Keratinocyte (primary cell): ENCODE measurements around the gene CMC1. TPM values are rescaled to one million over a fixed set of nuclear protein-coding genes. Genes with fewer than 3 reads are reported as not detected.

Experiments
- DNase-seq: peaks from one replicate; pipeline ENCODE4 v3.0.0-alpha.2; 2011; ENCODE audit warnings: low read depth, missing footprints, low spot score
- FAIRE-seq: peaks from 2 replicates; lab custom pipeline; 2011; peaks lifted over from hg19 to GRCh38; lab: Jason Lieb, UNC
- H2AFZ ChIP-seq: 2 replicates; pipeline ENCODE4 v1.6.0; 2012; ENCODE audit warnings: low read length, control low read depth, inconsistent platforms; ENCODE audit not compliant: control insufficient read depth
- H3K27ac ChIP-seq: 2 replicates; pipeline ENCODE4 v1.5.1; 2011; ENCODE audit warnings: low read length; ENCODE audit not compliant: control insufficient read depth, insufficient read depth
- H3K27me3 ChIP-seq: 3 replicates; pipeline ENCODE4 v1.6.0; 2011; ENCODE audit warnings: low read length; ENCODE audit not compliant: control insufficient read depth, insufficient read depth; ENCODE audit errors: extremely low read depth
- H3K36me3 ChIP-seq, 2 experiments: 2 replicates in 1 of 2; 3 replicates in 1 of 2; pipeline ENCODE4 v1.5.1; 2011; ENCODE audit warnings: low read length in 2 of 2, mild to moderate bottlenecking in 1 of 2; ENCODE audit not compliant: control insufficient read depth in 2 of 2, insufficient read depth in 2 of 2; ENCODE audit errors: extremely low read depth in 1 of 2
- H3K4me1 ChIP-seq: 3 replicates; pipeline ENCODE4 v1.5.1; 2011; ENCODE audit warnings: low read length; ENCODE audit not compliant: control insufficient read depth, insufficient read depth; ENCODE audit errors: extremely low read depth
- H3K4me2 ChIP-seq: 3 replicates; pipeline ENCODE4 v1.6.0; 2011; ENCODE audit warnings: low read depth, low read length; ENCODE audit not compliant: control insufficient read depth, insufficient read depth; ENCODE audit errors: extremely low read depth
- H3K4me3 ChIP-seq, 3 experiments: fragments of 200-600 bp in 1 of 3; sonication (generic) in 1 of 3; 2 replicates in 2 of 3; 3 replicates in 1 of 3; pipeline ENCODE4 v1.5.1; 2011 to 2016; ENCODE audit warnings: low read length in 3 of 3, mild to moderate bottlenecking in 3 of 3, control low read depth in 2 of 3, inconsistent platforms in 1 of 3, low read depth in 1 of 3, mixed read lengths in 1 of 3, mixed run types in 1 of 3, moderate library complexity in 1 of 3; ENCODE audit not compliant: control insufficient read depth in 2 of 3, insufficient read depth in 2 of 3; ENCODE audit errors: extremely low read depth in 1 of 3
- H3K79me2 ChIP-seq: 2 replicates; pipeline ENCODE4 v1.6.0; 2012; ENCODE audit warnings: low read length; ENCODE audit not compliant: control insufficient read depth, insufficient read depth
- H3K9ac ChIP-seq: 3 replicates; pipeline ENCODE4 v1.6.0; 2011; ENCODE audit warnings: low read length; ENCODE audit not compliant: control insufficient read depth, insufficient read depth; ENCODE audit errors: extremely low read depth
- H3K9me1 ChIP-seq: 3 replicates; pipeline ENCODE4 v1.6.0; 2011; ENCODE audit warnings: low read length; ENCODE audit not compliant: control insufficient read depth, insufficient read depth; ENCODE audit errors: extremely low read depth
- H3K9me3 ChIP-seq: 2 replicates; pipeline ENCODE4 v1.5.1; 2012; ENCODE audit warnings: low read depth, low read length; ENCODE audit not compliant: control insufficient read depth
- H4K20me1 ChIP-seq: 3 replicates; pipeline ENCODE4 v1.6.0; 2011; ENCODE audit warnings: low read length; ENCODE audit not compliant: control insufficient read depth, insufficient read depth; ENCODE audit errors: extremely low read depth
- CTCF ChIP-seq, 3 experiments: IDR thresholded peaks in 1 of 3; conservative IDR thresholded peaks in 1 of 3; optimal IDR thresholded peaks in 1 of 3; 2 replicates in 2 of 3; 3 replicates in 1 of 3; pipeline versions ENCODE3 to v1.5.1; 2011; ENCODE audit warnings: low read length in 3 of 3, mild to moderate bottlenecking in 3 of 3, moderate library complexity in 2 of 3, control low read depth in 1 of 3, inconsistent platforms in 1 of 3; ENCODE audit not compliant: insufficient read depth in 2 of 3; ENCODE audit errors: extremely low read depth in 1 of 3
- EZH2 ChIP-seq: IDR thresholded peaks from one replicate; pipeline ENCODE4 v1.6.1; 2012; ENCODE audit warnings: inconsistent platforms, mild to moderate bottlenecking, low read length, moderate library complexity
- dilution Hi-C: fragments of 300-500 bp; cut with MboI; formaldehyde crosslinking; loops from one replicate; pipeline ENCODE4 v1.7.0; 2020; ENCODE audit warnings: low sequenced_read_pairs; ENCODE audit not compliant: extremely low pct_ligation_motif_present
- polyA plus RNA-seq, 5 experiments: library from polyadenylated mRNA; depleted of rRNA in 3 of 5; stranded (reverse) in 3 of 5; stranded (forward) in 1 of 5; unstranded in 1 of 5; fragments of >200 nt; gene quantifications; 1 replicate in 1 of 5; 2 replicates in 3 of 5; 3 replicates in 1 of 5; pipeline versions ENCODE4 v1.2.1 to v1.2.3, GENCODE V29; 2011 to 2012; ENCODE audit warnings: missing spikeins in 2 of 5, low read depth in 1 of 5, low replicate concordance in 1 of 5

Gene CMC1
- polyA plus RNA-seq, 1 donor (not counting 4 experiments of a cell fraction or from before 2014, with no cell fraction given), result 23.9 TPM

DNA sequence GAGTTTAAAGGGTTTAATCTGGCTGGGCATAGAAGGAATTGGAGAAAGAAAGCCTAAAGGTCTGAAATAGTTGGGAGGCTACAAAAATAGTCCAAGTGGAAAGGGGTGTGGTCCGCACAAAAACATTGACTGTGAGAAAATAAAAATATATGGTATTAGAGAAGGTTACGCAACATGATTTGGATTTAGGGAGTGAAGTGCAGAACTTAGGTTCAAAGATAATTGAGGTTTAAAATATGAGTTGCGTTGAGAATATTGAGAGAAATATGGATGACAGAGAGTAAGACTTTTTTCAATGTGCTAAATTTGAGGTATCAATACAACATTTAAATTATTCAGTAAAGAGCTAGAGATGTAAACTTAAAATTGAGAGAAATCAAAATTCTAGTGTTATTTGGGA lies 15.4 kb upstream of the CMC1 start:
- Histone ChIP-seq H2AFZ (no peak overlapping the region), H3K9me3 (no peaks in the 10 kb centered on the region), H4K20me1 (no peaks in the 10 kb centered on the region), H3K9me1 (no peaks in the 10 kb centered on the region), H3K79me2 (no peaks in the 10 kb centered on the region), H3K4me1 (no peaks in the 10 kb centered on the region), H3K27me3 (no peaks in the 10 kb centered on the region), H3K9ac (no peak overlapping the region), H3K27ac (no peak overlapping the region), H3K4me2 (no peak overlapping the region), H3K36me3 (no peaks in the 10 kb centered on the region), H3K4me3 (no peak overlapping the region)
- DNase-seq, result no peak
- TF ChIP-seq CTCF (optimal IDR thresholded peaks at IDR 0.05 in 1 of 3, IDR thresholded peaks at IDR 0.05 in 1 of 3, conservative IDR thresholded peaks at IDR 0.05 in 1 of 3; ENCODE audit: extremely low read depth in 1 of 3, insufficient read depth in 2 of 3, low read length in 3 of 3), result no peak
- TF ChIP-seq EZH2, result no peak
- FAIRE-seq, result no peak
- dilution Hi-C loops, result no loop called here

- dilution Hi-C loops, result no loop called here
- no peak for FAIRE-seq
Measured at GRCh38 chr3:28228623-28229022, 12.8 kb upstream of the CMC1 start.

More at GRCh38 chr3:28228623-28229022, 12.8 kb upstream of the CMC1 start:
- no peak for TF ChIP-seq CTCF (optimal IDR thresholded peaks at IDR 0.05 in 1 of 3, IDR thresholded peaks at IDR 0.05 in 1 of 3, conservative IDR thresholded peaks at IDR 0.05 in 1 of 3; ENCODE audit: extremely low read depth in 1 of 3, insufficient read depth in 2 of 3, low read length in 3 of 3)
- no peak for TF ChIP-seq EZH2
- Histone ChIP-seq H3K9me3 (no peaks in the 10 kb centered on the region), H3K4me3 (no peak overlapping the region), H3K27ac (no peak overlapping the region), H2AFZ (no peak overlapping the region), H3K36me3 (no peaks in the 10 kb centered on the region), H3K9ac (no peak overlapping the region), H3K27me3 (no peaks in the 10 kb centered on the region), H3K79me2 (no peaks in the 10 kb centered on the region), H3K4me1 (no peaks in the 10 kb centered on the region), H3K4me2 (no peak overlapping the region), H4K20me1 (no peaks in the 10 kb centered on the region), H3K9me1 (no peaks in the 10 kb centered on the region)
- no peak for DNase-seq
